Subcutaneous adipose tissue (tissue), 4 donors: ENCODE data around the gene KLF13. TPM values are rescaled to one million over a fixed set of nuclear protein-coding genes. Genes with fewer than 3 reads are reported as not detected.

ENCODE experiments used
- CTCF ChIP-seq: fragments of 450-650 bp; IDR thresholded peaks from one replicate; pipeline ENCODE4 v1.5.1; 2016; ENCODE audit warnings: low read depth, mild to moderate bottlenecking, control low read depth, antibody characterized with exemption, moderate library complexity
- total RNA-seq, 4 donors: library from RNA; depleted of rRNA; stranded (reverse); fragments of >200 nt; gene quantifications; one replicate each; pipeline ENCODE4 v1.1.0, GENCODE V29; 2016

Gene KLF13
- total RNA-seq, 4 donors from 2014 or later, result 35.2 to 99.0 (median 56.1) TPM

DNA sequence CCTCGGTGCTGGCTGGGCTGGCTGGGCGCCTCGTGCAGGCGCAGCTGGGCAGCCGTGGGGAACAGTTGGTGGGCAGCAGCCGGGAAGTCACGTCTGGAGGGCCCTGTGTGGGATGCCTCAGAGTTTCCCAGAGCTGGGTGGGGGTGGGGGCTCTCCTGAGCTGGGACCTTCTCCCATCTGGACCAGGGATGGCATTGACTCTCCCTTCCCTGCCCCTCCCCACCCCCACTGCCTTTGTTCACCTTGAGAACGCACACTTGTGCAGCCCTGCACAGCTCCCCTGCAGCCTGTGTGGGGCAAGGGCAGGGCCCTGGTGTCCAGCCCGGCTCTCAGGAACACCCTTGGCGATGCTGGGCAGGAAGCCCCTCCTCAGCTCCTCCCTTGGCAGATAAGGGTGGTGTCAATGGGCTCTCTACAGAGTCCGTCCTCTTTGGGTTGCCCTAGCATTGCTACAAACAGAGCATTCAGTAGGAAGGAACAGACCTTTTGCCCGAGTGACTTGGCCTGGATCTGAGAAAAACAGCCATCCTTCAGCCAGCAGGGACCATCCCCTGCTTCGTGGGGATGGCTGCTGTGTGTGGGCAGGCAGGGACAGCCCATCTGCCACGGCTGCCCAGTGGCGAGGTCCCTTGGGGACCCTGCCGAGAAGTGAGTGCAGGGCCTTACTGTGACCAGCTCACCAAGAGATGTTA lies 25.5 kb upstream of the KLF13 start:
- no peak for TF ChIP-seq CTCF

DNA sequence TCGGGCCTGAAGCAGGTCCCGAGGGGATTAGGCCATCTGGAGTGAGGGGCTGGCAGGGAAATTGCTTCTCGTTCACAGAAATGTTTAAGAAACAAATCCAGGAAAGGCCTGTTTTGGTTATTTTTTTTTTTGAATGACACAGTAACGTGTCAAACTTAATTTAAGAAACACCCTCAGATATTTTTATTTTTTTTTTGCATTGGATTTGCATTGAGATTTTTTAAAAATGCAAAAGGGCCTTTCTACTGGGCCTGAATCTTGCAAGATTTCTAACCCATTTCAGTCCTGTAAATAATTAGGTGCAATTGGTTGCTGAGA lies 25.0 kb upstream of the KLF13 start:
- no peak for TF ChIP-seq CTCF

DNA sequence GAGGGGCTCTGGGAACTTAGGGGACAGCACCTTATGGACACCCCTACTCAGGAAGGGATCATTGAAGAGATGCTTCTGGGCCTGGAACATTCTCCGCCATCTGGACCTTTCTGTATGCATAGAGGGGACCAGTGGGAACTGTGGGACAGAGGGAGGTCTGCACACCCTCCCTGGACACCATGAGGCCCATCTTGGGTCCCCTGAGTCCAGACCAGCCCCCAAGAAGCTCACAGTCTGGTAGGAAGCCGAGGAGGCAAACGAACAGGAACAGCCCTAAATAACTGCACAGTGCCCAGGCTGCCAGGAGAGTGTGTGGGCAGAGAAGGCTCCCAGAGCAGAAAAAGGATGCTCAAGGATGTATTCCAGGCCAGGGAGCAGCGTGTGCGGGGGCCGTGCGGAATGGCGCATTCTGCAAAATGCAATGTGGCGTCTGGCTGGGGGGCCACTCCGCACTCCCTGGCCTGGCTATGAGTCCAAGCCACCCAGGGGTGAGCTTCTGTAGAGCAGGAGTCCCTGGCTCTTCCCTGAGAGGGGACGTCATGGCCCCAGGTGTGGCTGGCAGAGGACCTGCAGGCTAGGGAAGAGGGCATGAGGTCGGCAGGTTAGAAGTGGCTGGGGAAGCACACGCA lies 24.5 kb upstream of the KLF13 start:
- no peak for TF ChIP-seq CTCF

DNA sequence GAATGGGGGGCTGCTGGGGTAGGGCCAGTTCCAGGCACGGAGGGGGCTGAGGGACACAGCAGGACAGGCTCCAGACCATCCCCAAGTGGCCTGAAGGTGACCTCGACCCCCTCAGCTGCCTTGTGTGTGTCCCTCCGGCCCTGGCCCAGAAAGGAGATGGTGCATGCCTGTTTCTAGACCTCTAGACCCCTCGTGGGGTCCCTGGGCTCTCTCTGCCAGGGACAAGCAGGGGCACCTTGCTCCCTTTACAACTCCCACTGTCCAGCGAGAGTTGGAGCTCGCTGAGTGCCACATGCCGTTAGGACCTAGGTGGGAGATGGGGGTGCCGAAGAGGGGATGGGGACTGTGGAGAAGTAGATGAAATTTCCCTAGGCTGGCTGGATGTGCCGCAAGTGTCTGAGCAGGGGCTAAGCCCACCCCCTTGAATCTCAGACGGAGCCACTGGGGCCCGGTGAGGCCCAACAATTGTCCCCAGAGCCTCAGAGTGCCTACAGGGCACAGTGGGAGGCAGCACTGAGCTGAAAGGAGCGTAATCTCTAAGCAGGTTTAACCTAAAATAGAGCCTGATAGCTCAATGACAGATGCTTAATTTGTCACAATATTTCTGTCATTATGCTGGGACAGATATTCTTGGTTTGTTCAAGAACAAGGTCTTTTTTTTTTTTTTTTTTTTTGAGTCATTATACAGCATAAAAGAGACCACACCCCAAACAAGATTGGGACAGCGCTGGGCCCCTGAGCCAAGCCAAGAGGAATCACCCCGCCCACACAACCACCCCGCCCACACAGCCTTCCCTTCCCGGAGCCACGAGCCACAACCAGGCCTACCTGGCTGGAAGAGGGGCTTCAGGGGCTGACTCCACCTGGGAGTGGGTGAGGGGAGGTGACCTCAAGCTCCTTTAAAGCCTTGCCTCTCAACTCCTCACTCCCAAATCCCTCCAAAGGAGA lies 23.6 kb upstream of the KLF13 start:
- TF ChIP-seq CTCF, result no peak

DNA sequence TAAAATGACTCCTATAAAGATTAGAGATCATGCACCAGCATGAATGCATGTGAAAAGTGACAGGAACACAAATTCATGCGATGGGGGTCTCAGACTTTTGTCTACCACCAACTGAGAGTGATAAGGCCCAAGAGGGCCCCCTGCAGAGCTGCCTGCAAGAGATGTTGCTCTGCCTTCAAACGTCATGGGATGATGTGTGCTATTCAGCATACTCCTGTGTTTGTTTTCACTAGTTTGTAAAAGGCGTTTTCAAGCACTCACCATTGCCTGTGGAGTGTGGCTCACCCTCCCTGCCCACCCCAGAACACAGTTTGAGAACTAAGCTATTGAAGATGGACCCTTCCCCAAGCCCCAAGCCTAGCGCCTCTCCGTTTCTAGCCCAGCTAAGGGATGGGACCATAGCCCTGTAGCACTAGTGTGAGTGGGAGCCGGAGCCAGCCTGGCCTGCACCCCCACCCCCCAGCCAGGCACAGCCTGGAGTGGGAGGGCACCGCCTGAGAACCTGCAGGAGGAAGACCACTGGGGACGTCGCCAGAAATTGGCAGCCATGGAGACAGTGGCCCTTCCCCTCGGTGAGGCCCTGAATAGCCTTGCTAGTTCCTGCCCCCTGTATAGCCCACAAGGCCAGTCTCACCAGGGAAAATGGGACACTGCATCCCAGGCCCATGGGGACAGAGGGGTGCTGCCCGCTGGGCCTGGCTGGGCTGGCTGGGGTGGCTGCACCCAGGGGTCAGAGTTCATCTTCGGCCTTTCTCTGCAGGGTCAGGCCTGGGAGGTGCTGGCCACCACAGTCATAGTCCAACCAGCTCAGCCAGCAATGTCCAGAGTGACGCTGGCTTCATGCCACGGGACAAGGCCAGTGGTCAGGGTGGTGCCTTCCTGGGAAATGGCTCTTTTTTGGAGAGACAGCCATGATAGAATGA lies 22.6 kb upstream of the KLF13 start:
- TF ChIP-seq CTCF, result no peak

- TF ChIP-seq CTCF, result no peak
Measured at GRCh38 chr15:31304751-31305365, 21.8 kb upstream of the KLF13 start.
